ENCODE data around the gene STAT5B.
A peak's percentile ranks its signal among the peaks of the same experiment; 100 is the strongest.
"Not testable (repeated sequence)": the region's sequence is repeated elsewhere in the genome, so short reads cannot be mapped to it uniquely, and the experiment has no call there.

The STAT5B gene

DNA sequence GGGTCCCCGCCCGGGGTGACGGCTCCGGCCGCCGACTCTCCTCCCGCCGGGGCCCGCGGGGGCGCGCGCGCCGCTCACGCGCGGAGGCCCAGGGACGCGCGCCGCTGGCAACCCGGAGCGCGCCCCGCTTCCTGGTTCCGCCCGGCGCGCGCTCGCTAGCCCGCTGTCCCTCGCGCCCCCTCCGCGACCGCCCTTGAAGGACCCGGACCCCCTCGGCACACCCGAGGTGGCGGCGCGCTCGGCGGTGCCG, at the start of gene STAT5B:
TSS of gene STAT5B (minus strand) at position 33 of the 250 bp plus-strand sequence. CDS start 44,264 bp downstream, outside the sequence.
- peak; percentile 73 for DNase-seq (ENCODE audit: low spot score)

DNA sequence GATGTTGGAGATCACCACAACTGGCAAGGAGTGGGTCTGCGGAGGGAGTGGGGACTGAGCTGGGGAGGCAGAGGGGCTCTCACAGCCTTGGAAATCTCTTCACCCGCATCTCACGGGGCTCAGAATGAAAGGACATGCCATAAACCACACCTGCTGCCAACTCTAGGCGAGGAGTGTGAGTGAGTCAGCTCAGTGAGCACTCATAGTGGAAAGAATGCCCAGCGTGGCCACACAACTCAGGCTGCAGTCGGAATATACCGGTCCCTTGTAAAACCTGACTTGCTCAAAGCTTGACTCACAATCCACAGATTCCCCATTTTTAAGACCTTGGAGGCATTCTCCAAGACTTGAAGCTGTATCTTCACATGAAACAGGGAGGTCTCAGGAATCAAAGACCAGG, 48.8 kb upstream of the STAT5B start:
- DNase-seq (ENCODE audit: low spot score): peak; percentile 92

DNA sequence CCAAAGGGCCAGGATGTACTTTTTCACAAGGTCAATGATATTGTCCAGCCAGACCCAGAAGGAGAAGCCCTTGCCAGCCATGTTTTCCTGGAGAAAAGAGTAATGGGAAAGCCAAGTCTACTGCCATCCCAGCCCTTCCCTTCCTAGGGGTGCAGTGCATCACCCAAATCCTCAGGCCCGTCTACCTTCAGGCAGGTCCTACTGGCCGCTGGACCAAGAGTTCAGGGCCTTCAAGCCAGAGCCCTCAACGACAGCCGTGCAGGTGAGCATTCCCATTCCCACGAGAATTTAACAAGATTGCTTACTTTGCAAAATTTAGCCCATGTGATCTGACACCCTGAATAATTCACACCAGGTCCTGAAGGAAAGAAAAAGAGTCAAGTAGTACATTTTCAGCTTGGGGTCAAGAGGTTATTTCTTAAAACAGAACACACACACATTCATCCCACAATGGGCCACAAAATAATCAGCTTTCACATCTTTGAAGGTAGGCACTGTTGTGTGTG, 47.1 kb upstream of the STAT5B start:
- DNase-seq (ENCODE audit: low spot score): no peak

DNA sequence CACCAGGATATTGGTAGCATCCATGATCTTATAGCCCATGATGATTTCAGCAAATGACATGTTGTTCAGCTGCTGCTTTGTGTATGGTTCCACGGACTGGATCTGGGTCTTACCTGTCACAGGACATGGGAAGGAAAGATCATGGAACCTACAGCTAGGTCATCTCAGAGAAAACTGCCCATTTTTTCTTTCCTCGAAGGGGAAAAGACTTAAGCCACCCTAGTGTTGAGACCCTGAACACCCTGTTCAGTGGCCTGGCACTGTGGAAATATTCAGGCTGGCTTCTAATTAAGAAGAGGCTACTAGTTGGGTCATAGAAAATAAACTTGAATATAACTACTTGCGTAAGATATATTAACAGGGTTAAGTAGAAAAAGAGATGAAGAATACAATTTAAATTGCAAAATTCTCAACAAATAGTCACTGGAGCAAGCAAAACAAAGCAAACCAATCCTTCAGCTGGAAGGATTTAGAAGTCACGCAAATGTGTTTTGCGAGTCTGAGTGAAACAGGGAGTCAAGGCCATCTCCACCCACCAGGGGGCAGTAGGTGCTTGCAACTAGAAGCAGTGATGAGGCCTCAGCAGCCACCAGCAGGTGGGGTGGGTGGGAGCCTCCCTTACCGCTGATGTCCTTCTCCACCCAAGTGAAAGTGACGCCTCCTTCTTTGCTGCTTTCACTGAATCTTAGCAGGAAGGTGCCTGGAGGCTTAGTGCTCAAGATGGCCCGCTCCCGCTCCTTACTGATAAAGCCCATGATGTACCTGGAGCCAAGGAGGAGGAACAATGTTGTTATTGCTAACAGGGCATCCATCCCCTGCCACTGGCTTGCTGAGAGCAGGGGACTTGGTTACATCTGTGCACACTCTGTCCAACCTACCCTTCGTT, 46.4 kb upstream of the STAT5B start:
- DNase-seq (ENCODE audit: low spot score): peak; percentile 91

DNA sequence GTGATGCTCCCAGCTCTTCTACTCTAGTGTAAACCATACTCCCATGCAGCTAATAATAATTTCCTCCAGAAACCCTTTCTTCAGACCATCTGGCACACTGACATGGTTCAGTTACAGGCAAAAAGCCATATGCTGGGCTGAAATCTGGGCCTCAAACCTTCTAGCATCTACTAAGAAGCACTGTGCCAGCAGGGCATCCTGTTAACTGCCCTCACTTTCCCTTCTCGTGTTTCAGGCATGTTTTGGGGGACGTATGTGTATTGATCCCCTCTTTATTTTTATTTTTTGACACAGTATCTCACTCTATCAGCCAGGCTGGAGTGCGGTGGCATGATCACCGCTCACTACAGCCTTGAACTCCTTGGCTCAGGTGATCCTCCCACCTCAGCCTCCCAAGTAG, 45.4 kb upstream of the STAT5B start:
- DNase-seq (ENCODE audit: low spot score): no peak

DNA sequence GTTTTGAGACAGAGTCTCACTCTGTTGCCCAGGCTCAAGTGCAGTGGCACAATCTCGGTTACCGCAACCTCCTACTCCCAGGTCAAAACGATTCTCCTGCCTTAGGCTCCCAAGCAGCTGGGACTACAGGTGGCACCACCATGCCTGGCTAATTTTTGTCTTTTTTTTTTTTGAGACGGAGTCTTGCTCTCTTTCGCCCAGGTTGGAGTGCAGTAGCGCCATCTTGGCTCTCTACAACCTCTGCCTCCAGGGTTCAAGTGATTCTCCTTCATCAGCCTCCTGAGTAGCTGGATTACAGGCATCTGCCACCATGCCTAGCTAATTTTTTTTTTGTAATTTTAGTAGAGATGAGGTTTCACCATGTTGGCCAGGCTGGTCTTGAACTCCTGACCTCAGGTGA, 41.8 kb upstream of the STAT5B start:
- DNase-seq (ENCODE audit: low spot score): not testable (repeated sequence)

DNA sequence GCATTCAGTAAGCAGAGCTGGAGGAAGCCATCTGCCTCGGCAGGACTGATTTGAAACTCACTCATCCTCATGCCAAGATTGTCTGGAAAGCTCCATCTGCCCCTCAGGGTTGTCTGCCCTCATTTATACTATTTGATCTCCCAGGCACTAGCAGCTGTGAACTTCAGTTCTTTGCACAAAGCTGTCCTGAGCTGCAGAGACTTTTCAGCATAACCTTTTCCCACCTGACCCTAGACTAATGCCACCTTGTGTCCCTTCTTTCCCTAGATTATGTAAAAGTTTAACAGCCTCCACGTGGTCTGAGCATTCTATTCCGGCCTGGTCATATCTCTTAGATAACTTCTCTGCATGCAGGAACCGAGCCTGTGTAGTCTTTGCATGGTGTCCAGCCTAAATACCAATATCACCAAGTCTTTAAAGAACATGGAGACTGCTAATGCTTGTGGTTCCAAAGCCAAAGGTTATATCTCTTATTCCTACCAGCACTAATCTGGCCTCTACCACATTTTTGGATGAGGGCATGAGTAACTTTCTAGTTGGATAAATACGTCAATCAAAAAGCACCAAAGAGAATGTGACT, 41.2 kb upstream of the STAT5B start:
- no peak for DNase-seq (ENCODE audit: low spot score)

DNA sequence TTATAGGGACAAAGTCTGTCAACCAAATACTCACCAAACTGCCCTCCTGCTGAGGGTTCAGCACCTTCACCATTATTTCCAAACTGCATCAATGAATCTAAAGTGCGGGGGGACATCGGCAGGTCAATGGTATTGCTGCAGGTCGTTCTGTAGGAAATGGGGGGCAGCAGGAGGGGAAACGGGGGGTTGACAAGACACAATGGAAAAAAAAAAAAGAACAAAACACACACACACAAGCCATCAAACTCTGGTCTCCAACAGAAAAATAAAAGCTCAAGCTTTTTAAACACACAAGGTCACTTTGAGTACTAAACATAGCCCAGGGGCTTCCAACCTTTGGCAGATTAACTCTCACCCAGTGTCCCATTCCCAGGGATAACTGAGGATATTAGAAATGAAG, 40.6 kb upstream of the STAT5B start:
- DNase-seq (ENCODE audit: low spot score): no peak

DNA sequence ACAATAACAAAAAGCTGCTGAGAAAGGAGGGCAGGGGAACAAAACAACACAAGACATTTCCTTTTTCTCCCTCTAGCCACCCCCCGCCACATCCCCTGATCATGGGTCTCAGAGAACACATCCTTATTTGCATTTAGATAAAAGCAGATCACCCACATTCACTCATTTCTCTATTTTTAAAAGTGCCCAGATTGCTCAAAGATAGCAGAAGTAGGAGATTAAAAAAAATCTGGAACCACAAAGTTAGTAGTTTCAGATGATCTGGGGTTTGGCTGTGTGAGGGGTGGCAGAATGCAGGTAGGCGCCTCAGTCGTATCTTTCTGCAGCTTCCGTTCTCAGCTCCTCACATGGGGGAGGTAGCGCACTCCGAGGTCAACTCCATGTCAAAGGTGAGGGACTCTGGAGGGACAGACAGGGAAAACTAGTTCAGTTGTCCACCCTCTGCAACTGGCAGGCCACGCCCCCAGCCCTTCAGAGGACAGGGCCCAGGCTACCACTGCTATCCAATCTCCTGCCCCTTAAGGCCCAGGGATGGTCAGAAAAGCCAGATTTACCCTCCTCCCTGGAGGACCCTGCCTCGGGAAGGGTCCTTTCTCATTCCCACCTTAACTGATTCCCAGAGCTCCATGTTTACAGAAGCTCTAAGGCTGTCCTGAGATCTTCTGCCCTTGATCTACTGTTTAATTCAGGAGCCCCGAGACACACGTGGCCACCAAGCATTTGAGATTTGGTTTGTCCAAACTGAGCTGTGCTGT, 39.4 kb upstream of the STAT5B start:
- DNase-seq (ENCODE audit: low spot score): no peak

DNA sequence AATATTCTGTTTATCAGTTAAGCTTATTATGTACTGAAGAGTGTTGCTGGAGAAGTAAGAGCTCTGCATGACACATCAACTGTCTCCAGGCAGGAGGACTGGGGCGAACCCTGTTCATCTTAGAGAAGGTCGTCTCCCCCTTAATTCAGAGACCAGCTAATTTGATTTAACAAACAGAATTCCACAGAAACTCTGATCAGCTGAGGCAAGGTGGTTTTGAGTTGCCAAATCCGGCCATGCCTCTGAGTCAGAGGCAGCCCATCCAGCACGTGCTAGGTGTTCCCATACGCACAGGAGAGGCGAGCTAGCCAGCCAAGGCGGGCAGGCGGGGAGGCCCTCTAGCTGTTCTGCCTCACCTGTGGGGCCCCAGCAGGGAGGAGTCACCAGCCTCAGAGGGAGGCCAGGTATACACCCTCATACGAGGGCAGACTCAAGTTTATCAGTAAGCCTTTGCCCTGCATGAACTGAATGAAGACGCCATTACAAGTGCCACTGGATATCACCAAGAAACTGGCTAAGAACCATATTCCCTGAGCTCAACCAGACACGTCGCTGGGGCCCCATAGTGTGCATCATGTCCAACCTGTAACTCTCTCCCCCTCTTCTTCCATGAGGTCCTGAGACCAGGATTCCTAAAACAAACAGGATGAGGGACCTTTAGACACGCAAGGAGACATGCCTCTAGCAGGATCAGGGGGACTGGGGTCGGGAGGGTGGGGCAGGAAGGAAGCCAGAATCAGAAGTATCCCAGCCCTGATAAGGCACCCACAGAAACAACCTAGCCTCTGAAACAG, 37.8 kb upstream of the STAT5B start:
- DNase-seq (ENCODE audit: low spot score): peak; percentile 43

DNA sequence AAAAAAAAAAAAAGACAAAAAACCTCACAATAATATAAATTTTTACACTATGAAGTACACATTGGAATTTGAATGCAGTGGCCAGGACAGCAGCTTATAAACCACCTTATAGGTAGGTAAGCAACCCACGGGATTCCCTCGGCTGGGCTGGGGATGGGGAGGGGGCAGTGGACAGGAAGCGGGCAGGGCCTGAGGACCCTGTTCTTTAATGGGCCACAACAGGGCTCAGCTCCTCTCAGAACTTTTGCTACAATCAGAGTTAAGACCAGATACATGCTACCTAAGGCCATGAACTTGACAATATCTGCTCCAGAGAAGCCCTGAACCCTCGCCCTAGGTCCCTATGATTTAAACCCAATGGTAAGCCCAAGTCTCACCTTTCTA, 37.2 kb upstream of the STAT5B start:
- no peak for DNase-seq (ENCODE audit: low spot score)

DNA sequence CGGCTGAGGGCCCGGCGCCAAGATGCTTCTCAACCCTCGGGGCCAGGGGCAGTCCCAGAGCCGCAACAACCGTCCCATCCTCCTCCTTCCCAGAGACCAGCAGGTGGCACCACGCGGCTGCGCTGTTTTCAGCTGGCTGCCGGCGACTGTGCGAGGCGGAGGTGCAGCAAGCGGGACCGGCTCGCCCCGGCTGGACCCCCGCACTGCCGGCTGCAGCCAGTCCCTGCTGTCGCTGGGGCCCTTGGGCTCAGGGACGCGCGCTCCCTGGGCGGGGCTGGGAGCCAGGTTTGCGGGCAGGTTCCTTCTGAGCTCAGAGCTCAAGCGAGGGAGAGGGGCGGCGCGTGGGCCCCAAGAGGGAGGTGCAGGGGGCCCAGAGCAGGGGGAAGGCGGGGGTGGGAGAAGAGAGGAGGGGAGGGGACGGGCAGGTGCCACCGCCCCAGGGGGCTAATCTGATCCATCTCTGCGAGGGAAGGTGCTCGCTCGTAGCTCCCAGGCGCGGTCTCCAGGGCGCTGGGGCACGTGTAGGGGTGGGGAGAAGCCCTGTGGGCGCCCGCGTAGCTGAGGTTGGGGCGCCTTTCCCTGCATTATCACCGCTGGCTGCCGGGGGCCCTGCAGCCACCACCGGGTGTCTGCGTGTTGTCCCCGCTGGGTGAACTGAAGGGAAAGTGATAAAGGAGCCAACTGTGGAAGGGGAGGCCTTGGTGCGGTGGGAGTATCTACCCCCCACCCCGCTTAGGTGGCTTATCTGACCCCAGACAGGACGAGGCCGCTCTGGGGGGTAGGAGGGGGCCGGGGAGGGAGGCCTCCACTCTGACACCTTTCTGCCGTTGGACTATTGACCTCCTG, 36.3 kb upstream of the STAT5B start:
- peak; percentile 81 for DNase-seq (ENCODE audit: low spot score)

DNA sequence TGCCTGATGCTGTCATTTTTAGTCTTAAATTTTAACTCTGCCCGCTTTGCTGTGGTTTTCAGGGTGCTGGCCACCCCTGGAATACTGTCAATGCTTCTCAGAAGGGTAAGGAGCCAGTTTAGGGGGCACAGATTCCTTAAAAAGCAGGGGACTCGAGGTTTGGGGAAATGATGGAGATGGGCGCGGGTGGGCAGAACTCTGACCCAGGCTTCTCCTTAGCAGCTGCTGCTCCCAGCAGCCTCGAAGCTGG, 35.8 kb upstream of the STAT5B start:
- no peak for DNase-seq (ENCODE audit: low spot score)

DNA sequence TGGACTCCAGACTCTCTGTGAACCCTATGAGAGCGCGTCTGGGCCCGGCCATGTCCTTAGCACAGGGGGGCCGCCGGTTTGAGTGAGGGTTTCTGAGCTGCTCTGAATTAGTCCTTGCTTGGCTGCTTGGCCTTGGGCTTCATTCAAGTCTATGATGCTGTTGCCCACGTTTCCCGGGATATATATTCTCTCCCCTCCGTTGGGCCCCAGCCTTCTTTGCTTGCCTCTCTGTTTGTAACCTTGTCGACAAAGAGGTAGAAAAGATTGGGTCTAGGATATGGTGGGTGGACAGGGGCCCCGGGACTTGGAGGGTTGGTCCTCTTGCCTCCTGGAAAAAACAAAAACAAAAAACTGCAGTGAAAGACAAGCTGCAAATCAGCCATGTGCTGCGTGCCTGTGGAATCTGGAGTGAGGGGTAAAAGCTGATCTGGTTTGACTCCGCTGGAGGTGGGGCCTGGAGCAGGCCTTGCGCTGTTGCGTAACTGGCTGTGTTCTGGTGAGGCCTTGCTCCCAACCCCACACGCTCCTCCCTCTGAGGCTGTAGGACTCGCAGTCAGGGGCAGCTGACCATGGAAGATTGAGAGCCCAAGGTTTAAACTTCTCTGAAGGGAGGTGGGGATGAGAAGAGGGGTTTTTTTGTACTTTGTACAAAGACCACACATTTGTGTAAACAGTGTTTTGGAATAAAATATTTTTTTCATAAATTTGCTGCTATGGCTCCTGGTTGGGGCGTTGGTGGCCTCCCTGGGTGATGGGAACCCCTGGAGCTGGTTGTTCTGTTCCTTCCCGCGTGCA, 35.2 kb upstream of the STAT5B start:
- peak; percentile 80 for DNase-seq (ENCODE audit: low spot score)

DNA sequence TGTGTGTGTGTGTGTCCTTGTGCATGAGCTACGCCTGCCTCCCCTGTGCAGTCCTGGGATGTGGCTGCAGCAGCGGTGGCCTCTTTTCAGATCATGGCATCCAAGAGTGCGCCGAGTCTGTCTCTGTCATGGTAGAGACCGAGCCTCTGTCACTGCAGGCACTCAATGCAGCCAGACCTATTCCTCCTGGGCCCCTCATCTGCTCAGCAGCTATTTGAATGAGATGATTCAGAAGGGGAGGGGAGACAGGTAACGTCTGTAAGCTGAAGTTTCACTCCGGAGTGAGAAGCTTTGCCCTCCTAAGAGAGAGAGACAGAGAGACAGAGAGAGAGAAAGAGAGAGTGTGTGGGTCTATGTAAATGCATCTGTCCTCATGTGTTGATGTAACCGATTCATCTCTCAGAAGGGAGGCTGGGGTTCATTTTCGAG, 34.6 kb upstream of the STAT5B start:
- no peak for DNase-seq (ENCODE audit: low spot score)

DNA sequence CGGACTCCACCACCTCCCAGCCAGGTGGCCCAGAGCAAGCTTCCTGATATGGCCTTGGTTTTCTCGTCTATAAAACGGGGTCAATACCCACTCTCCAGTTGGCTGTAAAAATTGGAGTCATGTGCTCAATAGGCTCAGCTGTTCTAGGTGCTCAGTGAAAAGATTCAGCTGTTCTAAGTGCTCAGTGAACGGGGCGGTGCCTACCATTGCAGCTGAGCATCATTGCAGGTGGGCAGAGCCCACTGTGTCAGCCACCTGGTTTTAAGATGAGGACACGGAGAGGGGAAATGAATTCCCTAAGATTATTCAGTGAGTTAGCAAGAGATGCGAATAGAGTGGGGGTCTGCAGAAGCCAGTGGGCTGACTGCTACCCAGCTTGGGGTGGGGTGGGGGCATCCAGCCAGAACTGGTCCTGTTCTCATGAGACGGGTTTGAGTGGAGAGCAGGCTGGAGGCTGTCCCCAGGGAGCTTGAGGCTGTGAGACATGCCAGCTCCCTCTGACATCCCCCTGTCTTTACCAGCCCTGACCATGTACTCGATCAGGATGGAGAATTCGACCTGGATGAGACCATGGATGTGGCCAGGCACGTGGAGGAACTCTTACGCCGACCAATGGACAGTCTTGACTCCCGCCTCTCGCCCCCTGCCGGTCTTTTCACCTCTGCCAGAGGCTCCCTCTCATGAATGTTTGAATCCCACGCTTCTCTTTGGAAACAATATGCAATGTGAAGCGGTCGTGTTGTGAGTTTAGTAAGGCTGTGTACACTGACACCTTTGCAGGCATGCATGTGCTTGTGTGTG, 34.0 kb upstream of the STAT5B start:
- no peak for DNase-seq (ENCODE audit: low spot score)

DNA sequence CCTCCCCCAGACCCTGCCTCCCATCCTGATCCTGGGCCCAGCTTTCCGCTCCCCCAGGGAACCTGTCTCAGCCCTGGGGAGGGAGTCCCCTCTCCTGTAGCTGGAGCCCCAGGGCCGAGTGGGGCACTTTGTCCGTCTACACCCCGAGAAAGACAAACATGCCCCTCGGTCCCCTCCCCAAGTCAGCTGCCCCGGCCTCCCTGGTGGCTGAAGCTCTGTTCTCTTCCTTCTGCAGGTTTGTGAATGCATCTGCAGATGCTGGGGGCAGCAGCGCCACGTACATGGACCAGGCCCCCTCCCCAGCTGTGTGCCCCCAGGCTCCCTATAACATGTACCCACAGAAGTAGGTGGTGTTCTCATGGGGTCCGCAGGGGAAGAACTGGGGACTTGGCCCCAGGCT, 33.0 kb upstream of the STAT5B start:
- DNase-seq (ENCODE audit: low spot score): no peak

DNA sequence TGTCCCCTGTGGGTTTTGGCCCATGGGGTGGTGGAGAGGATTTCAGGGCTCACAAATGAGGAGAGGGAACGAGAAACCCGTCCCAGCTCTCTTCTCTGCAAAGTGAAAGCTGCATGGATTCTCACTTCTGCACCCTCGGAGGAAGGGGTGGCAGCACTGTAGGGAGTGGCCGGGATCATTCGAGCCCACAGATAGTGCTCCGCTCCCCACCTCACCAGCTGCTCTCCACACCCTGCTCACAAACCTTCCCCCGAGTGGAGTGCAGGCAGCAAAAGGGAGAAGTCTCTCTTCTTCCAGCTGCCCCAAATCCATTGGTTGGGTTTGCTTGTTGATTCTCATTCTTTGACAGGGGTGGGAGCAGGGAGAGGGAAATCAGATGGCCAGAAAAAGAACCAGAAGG, 32.3 kb upstream of the STAT5B start:
- DNase-seq (ENCODE audit: low spot score): no peak

DNA sequence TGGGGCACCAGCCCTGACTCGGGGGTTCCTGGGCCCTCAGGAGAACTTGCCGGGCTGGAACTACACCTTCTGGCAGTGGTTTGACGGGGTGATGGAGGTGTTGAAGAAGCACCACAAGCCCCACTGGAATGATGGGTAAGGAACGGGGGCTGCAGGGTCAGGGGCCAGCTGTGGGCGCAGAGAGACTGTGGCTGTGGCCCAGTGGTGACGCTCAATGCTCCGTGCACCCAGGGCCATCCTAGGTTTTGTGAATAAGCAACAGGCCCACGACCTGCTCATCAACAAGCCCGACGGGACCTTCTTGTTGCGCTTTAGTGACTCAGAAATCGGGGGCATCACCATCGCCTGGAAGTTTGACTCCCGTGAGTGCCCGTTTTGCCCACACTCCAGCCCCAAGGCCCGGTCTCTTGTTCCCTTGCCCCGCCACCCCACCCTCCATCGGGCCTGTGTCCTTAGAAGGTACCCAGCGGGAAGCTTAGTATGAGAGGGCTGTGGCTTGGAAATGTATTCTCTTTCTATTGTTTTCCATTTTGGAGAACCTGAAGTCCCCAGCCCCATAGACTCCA, 31.3 kb upstream of the STAT5B start:
- DNase-seq (ENCODE audit: low spot score): no peak

DNA sequence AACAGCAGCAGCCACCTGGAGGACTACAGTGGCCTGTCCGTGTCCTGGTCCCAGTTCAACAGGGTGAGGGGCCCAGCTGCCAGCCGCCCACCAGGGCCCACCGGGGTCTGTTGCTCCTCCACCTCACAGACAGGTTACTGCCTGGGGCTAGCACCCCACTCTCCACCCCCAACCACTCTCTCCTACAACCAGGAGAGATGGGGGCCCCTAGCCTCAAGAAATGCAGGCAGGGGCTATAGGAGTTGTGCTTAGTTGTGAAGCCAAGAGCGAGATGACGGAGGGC, 30.1 kb upstream of the STAT5B start:
- no peak for DNase-seq (ENCODE audit: low spot score)

Data from kidney tubule cell (primary cell).